Uterus (tissue), 4 donors: ENCODE data around the gene ITGAD. TPM values are rescaled to one million over a fixed set of nuclear protein-coding genes. Genes with fewer than 3 reads are reported as not detected.

Source experiments
- DNase-seq, 2 donors: peaks; one replicate each; pipeline ENCODE4 v3.0.0-alpha.2; 2019 to 2020
- H3K27ac ChIP-seq, 2 donors: fragments of 200-600 bp; sonication (generic); 1 replicate in 1 of 2; 2 replicates in 1 of 2; pipeline ENCODE4 v1.5.1; 2016 to 2018
- H3K27me3 ChIP-seq, 2 donors: fragments of 200-600 bp; sonication (generic); one replicate each; pipeline ENCODE4 v1.5.1; 2018 to 2019; ENCODE audit warnings: control low read depth in 1 of 2
- H3K36me3 ChIP-seq, 2 donors: fragments of 200-600 bp; sonication (generic); one replicate each; pipeline ENCODE4 v1.5.1; 2019; ENCODE audit warnings: control low read depth in 1 of 2
- H3K4me1 ChIP-seq, 2 donors: fragments of 200-600 bp; sonication (generic); one replicate each; pipeline ENCODE4 v1.5.1; 2018 to 2019; ENCODE audit warnings: control low read depth in 1 of 2
- H3K4me3 ChIP-seq, 2 donors: fragments of 200-600 bp; sonication (generic); 1 replicate in 1 of 2; 2 replicates in 1 of 2; pipeline ENCODE4 v1.5.1; 2018 to 2019; ENCODE audit warnings: mild to moderate bottlenecking in 1 of 2
- H3K9me3 ChIP-seq, 2 donors: fragments of 200-600 bp; sonication (generic); one replicate each; pipeline ENCODE4 v1.5.1; 2019; ENCODE audit warnings: control low read depth in 1 of 2
- POLR2A ChIP-seq, 2 donors: fragments of 450-650 bp; IDR thresholded peaks; one replicate each; pipeline ENCODE4 v1.6.1; 2016; ENCODE audit warnings: antibody characterized with exemption in 2 of 2, mild to moderate bottlenecking in 1 of 2, moderate library complexity in 1 of 2
- intact Hi-C: fragments of 100-400 bp; cut with DNase I; formaldehyde crosslinking; loops from one replicate; pipeline ENCODE4 v1.15.1; 2023; ENCODE audit warnings: low total_unique reads
- total RNA-seq, 4 donors: library from RNA; depleted of rRNA in 3 of 4; stranded (reverse); fragments of >200 nt in 3 of 4; gene quantifications; one replicate each; pipeline versions ENCODE4 v1.1.0 to v1.2.4, GENCODE V29; 2014 to 2023
- TF ChIP-seq, protein P1 (sequence below), 4 experiments: fragments of 200-600 bp in 2 of 4; fragments of 450-650 bp in 2 of 4; sonication (generic) in 2 of 4; IDR thresholded peaks; one replicate each; pipeline ENCODE4 v1.5.1; 2016 to 2019; ENCODE audit warnings: antibody characterized with exemption in 4 of 4, mild to moderate bottlenecking in 2 of 4, moderate library complexity in 1 of 4
- donor health status: DM: yes; HTN: yes; CAD: no.

Gene ITGAD
- total RNA-seq, 4 donors from 2014 or later: 0.12 TPM; not detected in 3

DNA sequence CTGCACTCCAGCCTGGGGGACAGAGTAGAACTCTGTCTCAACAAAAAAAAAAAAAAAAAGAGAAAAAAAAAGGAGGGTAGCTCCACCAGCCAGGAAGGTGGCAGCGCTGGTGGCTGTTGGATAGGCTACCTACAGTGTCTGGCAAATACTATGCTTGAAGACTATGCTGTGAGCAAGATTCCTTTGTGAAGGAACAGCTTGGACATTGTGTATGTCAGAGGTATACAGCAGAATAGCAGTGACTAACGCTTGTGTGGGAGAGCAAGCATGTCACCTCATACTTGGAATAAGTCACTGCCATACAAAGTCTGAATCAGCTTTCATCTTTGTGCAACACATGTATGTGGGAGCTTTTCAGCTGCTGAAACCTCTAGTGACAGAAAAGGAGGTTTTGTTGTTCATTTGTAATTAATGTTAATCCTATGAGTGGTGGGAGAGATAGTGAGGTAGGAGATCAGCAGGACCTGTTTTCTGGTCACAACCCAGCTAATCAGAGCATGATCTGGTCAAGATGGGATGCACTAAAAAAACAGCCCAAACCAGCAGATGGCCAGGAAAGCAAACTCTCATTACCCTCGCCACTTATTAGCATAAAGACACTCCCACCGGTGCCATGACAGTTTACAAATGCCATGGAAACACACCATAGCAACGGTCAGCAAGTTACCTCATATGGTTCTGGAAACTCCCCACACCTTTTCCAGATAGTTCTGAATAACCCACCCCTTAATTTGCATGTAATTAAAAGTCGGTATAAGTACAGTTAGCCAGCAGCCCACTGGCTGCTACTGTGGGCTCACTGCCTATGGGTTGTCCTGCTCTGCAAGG, 6.8 kb upstream of the ITGAD start:
- no peak for DNase-seq
- Histone ChIP-seq H3K27ac (no peak overlapping the region), H3K4me3 (no peak overlapping the region), H3K36me3 (no peaks in the 10 kb centered on the region), H3K9me3 (no peaks in the 10 kb centered on the region), H3K27me3 (no peaks in the 10 kb centered on the region), H3K4me1 (no peaks in the 10 kb centered on the region)
- intact Hi-C loops: no loop called here
- no peak for TF ChIP-seq POLR2A (IDR thresholded peaks at IDR 0.05)
- TF ChIP-seq, protein P1, sequence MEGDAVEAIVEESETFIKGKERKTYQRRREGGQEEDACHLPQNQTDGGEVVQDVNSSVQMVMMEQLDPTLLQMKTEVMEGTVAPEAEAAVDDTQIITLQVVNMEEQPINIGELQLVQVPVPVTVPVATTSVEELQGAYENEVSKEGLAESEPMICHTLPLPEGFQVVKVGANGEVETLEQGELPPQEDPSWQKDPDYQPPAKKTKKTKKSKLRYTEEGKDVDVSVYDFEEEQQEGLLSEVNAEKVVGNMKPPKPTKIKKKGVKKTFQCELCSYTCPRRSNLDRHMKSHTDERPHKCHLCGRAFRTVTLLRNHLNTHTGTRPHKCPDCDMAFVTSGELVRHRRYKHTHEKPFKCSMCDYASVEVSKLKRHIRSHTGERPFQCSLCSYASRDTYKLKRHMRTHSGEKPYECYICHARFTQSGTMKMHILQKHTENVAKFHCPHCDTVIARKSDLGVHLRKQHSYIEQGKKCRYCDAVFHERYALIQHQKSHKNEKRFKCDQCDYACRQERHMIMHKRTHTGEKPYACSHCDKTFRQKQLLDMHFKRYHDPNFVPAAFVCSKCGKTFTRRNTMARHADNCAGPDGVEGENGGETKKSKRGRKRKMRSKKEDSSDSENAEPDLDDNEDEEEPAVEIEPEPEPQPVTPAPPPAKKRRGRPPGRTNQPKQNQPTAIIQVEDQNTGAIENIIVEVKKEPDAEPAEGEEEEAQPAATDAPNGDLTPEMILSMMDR (IDR thresholded peaks at IDR 0.05): no peak

DNA sequence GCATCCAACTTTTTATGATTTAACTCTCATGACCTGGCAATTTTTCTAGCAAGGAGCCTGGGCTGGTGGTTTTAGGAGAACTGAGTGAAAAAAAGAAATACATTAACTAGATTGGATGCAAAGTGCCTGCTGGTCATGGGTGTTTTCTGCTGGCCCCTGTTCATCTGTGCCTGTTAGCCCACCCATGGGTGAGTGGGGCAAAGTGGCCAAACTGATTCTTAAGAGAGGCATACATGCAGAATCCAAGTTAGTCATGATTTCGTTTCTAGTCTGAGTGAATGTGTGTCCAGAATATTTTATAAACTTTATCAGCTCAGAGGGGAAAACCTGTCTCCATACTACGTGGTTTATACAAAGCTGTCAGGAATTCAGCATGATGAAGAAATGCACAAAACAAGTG, 4.6 kb upstream of the ITGAD start:
- no peak for TF ChIP-seq POLR2A (IDR thresholded peaks at IDR 0.05)
- TF ChIP-seq, protein P1 (IDR thresholded peaks at IDR 0.05): no peak
- Histone ChIP-seq H3K27ac (no peak overlapping the region), H3K9me3 (no peaks in the 10 kb centered on the region), H3K36me3 (no peaks in the 10 kb centered on the region), H3K27me3 (no peaks in the 10 kb centered on the region), H3K4me3 (no peak overlapping the region), H3K4me1 (no peaks in the 10 kb centered on the region)
- no peak for DNase-seq
- intact Hi-C loops: no loop called here

DNA sequence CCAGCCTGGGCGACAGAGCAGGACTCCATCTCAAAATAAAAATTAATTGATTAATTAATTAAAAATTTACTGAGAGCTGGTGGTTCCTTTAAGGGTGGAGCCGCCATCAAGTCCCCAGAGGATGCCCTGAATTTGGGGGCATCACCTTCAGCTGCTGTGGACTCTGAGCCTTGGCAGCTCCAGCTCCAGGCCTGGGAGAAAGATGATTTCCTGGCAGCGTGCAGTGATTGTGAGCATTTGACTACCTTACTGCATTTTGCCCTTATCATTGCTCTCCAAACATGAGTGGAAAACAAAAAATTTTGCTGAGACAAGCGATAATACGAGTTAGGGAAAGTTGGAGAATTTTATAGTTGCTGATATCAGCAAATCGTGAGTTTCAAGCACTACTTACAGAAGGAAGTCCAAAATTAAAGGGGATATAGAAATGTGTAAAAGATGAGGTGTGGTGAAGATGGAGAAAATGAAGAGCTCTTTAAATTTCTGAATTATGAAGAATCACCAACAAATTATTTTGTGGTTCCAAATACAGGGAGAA, 2.6 kb upstream of the ITGAD start:
- TF ChIP-seq, protein P1 (IDR thresholded peaks at IDR 0.05): no peak
- TF ChIP-seq POLR2A (IDR thresholded peaks at IDR 0.05): no peak
- H3K27me3 ChIP-seq: no peaks in the 10 kb centered on the region
- intact Hi-C loops: no loop called here
- H3K9me3 ChIP-seq: no peaks in the 10 kb centered on the region
- no peaks in the 10 kb centered on the region for H3K36me3 ChIP-seq
- H3K27ac ChIP-seq: no peak overlapping the region
- H3K4me1 ChIP-seq: no peaks in the 10 kb centered on the region
- no peak overlapping the region for H3K4me3 ChIP-seq
- DNase-seq: no peak

DNA sequence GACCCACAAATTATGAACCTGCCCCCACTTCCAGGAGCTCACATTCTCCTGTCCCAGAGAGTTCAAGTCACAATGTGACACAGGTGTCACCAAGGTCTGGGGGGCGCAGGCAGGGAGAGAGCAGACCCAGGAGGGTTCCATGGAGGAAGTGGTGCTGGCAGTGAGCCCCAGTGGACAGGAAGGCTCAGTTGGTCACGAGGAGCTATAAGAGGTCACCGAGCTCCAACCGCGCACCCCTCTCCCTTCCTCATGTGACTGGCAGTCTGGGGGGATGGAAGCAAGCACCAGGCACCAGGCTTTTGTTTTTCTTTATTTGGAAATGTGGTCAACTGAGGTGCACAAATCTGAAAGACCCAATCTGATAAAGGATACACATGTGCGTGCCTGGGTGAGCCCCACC, 2.5 kb downstream of the ITGAD start:
- intact Hi-C loops: no loop called here
- Histone ChIP-seq H3K27ac (no peak overlapping the region), H3K36me3 (no peaks in the 10 kb centered on the region), H3K9me3 (no peaks in the 10 kb centered on the region), H3K4me1 (no peaks in the 10 kb centered on the region), H3K4me3 (no peak overlapping the region), H3K27me3 (no peaks in the 10 kb centered on the region)
- DNase-seq: peak in 1 of 2 donors; percentile 14
- TF ChIP-seq, protein P1 (IDR thresholded peaks at IDR 0.05): no peak
- TF ChIP-seq POLR2A (IDR thresholded peaks at IDR 0.05): no peak

DNA sequence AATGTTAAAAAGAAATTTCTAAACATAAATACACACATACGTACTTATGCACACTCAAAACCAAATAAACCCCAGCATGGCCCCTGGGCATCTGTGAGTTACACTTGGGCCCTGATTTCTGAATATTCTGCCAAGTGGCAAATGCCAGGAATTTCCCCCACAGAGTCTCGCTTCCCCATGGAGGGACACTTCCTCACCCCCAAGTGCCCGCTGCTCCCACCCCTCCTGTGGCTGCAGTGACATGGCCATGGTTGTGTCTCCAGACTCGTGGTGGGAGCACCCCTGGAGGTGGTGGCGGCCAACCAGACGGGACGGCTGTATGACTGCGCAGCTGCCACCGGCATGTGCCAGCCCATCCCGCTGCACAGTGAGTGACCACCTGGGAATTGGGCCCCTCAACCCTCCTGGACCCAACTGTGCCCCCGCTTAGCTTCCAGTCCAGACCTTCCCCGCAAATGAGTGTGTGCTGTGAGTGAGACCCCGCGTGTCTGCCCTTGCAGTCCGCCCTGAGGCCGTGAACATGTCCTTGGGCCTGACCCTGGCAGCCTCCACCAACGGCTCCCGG, 4.0 kb downstream of the ITGAD start:
- intact Hi-C loops: no loop called here
- H3K4me3 ChIP-seq: no peak overlapping the region
- no peak for TF ChIP-seq POLR2A (IDR thresholded peaks at IDR 0.05)
- TF ChIP-seq, protein P1 (IDR thresholded peaks at IDR 0.05): no peak
- H3K27me3 ChIP-seq: no peaks in the 10 kb centered on the region
- H3K9me3 ChIP-seq: no peaks in the 10 kb centered on the region
- no peaks in the 10 kb centered on the region for H3K36me3 ChIP-seq
- no peaks in the 10 kb centered on the region for H3K4me1 ChIP-seq
- H3K27ac ChIP-seq: no peak overlapping the region
- no peak for DNase-seq
